ENCODE measurements around the gene RABGAP1L.

RABGAP1L gene

DNA sequence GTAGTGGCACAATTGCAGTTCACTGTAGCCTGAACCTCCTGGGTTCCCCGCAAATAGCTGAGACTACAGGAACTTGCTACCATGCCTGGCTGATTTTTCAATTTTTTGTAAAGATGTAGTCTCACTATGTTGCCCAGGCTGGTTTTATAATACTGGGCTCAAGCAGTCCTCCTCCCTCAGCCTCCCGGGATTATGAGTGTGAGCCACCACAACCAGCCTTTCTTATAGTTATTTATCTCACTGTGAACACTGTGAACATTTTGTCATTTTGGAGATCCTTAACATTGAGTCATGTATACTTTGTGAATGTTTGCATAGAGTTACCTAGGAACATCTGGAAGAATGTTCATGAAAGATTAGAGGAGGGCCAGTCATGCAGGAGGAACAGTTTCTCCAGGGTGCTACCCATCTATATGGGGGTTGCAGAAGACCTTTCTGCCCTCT, 713.3 kb downstream of the RABGAP1L start:
- peaks cover 34% of the 10 kb centered on the region for H3K4me1 ChIP-seq (ENCODE audit: control insufficient read depth, insufficient read depth, low read length)
- no peak overlapping the region for H3K4me3 ChIP-seq (ENCODE audit: low read depth, low read length)
- H3K9ac ChIP-seq (ENCODE audit: low read length) = no peak overlapping the region
- H3K27me3 ChIP-seq (ENCODE audit: control insufficient read depth, insufficient read depth, low read length) = no peaks in the 10 kb centered on the region
- H3K27ac ChIP-seq (ENCODE audit: low read depth, low read length) = peak overlapping the region; percentile 54
- peaks cover 5% of the 10 kb centered on the region; the same call in 1 of the 2 replicates for H3K9me3 ChIP-seq (ENCODE audit: control insufficient read depth, insufficient read depth, low read depth, low read length)
- H3K36me3 ChIP-seq (ENCODE audit: control insufficient read depth, insufficient read depth, low read length) = peaks cover 5% of the 10 kb centered on the region

DNA sequence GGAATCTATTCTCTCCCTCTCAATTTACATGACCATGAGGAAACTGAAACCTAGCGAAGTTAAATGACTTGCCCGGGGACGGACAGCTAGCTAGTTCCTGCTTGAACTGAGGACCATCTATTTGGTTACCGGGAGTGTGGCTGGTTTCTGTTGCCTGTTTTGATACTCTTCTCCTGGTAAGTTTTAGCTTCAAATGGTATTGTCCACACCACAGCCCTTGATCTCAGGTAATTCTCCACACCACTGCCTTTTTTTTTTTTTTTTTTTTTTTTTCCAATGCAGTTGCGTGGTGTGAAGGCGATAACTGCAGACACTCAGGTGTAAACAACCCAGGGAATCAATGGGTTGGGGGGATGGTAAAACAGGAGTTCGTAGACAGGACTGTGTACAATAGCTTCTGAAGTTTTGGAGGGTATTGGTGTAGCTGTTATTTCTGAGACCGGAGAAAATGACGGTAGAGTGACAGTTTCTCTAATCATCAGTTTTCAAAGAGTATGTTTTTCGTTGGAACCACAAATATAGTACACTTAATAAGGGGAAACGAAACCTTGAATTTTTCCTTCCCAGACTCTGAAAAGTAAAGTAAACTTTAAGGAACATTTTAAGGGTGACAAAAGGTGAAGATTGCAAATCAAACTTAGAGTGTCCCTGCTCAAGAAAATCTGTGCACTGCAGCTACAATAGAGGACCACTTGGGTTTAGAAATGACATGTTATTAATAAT, 715.2 kb downstream of the RABGAP1L start:
- H3K4me3 ChIP-seq (ENCODE audit: low read depth, low read length) = peak overlapping the region; percentile 62
- no peaks in the 10 kb centered on the region for H3K27me3 ChIP-seq (ENCODE audit: control insufficient read depth, insufficient read depth, low read length)
- peak overlapping the region; percentile 84 for H3K27ac ChIP-seq (ENCODE audit: low read depth, low read length)
- peak overlapping the region; percentile 29 for H3K9ac ChIP-seq (ENCODE audit: low read length)
- H3K9me3 ChIP-seq (ENCODE audit: control insufficient read depth, insufficient read depth, low read depth, low read length) = no peaks in the 10 kb centered on the region; the same call in 1 of the 2 replicates
- peaks cover 11% of the 10 kb centered on the region for H3K36me3 ChIP-seq (ENCODE audit: control insufficient read depth, insufficient read depth, low read length)
- peaks cover 36% of the 10 kb centered on the region for H3K4me1 ChIP-seq (ENCODE audit: control insufficient read depth, insufficient read depth, low read length)

DNA sequence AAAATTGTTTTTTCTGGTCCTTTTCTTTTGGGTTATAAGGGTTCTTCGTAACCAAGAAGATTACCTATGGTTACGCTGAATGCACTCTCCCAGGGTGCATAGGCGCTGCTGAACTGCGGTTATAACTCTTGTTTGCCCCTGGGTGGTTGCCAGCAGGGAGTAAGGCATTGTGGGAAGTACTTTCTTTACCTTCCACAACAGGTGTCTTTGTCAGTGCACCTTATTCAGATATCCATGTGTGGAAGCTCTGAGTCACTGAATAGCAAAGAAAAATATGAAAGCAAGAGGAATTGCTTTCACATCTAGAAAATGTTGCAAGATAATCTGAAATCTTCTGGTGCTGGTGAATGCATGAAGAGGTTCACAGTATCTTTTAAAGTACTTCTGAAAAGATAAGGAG, 716.0 kb downstream of the RABGAP1L start:
- Histone ChIP-seq H3K27me3 (ENCODE audit: control insufficient read depth, insufficient read depth, low read length) (no peaks in the 10 kb centered on the region), H3K4me3 (ENCODE audit: low read depth, low read length) (peak overlapping the region; percentile 62), H3K9ac (ENCODE audit: low read length) (peak overlapping the region; percentile 48), H3K27ac (ENCODE audit: low read depth, low read length) (peak overlapping the region; percentile 84), H3K9me3 (ENCODE audit: control insufficient read depth, insufficient read depth, low read depth, low read length) (no peaks in the 10 kb centered on the region), H3K36me3 (ENCODE audit: control insufficient read depth, insufficient read depth, low read length) (peaks cover 17% of the 10 kb centered on the region), H3K4me1 (ENCODE audit: control insufficient read depth, insufficient read depth, low read length) (peaks cover 36% of the 10 kb centered on the region)

DNA sequence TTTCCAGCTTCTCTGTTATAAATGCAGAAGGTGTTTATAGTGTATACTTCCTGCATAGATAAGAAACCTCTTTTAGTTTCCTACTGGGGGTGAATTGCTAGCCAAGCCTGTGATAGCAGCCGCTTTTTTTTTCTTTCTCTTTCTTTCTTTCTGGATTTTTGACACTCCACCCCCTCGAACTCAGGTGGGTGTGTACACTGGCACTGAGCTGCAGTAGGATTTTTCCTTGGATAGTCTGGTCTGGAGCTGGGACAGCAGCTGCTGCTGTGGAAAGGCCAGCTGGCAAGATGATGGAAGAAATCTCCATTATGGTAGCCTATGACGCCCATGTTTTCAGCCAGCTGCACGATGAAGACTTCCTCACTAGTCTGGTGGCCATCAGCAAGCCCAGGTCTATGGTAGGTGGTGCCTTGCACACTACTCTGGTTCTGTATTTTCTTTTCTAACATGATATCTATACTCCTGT, 717.9 kb downstream of the RABGAP1L start:
- H3K9me3 ChIP-seq (ENCODE audit: control insufficient read depth, insufficient read depth, low read depth, low read length) = no peaks in the 10 kb centered on the region
- H3K27ac ChIP-seq (ENCODE audit: low read depth, low read length) = peak overlapping the region; percentile 25; the same call in 1 of the 2 replicates
- peaks cover 26% of the 10 kb centered on the region for H3K36me3 ChIP-seq (ENCODE audit: control insufficient read depth, insufficient read depth, low read length)
- peak overlapping the region; percentile 62 for H3K4me3 ChIP-seq (ENCODE audit: low read depth, low read length)
- H3K4me1 ChIP-seq (ENCODE audit: control insufficient read depth, insufficient read depth, low read length) = peaks cover 23% of the 10 kb centered on the region
- no peak overlapping the region for H3K9ac ChIP-seq (ENCODE audit: low read length)
- H3K27me3 ChIP-seq (ENCODE audit: control insufficient read depth, insufficient read depth, low read length) = no peaks in the 10 kb centered on the region

DNA sequence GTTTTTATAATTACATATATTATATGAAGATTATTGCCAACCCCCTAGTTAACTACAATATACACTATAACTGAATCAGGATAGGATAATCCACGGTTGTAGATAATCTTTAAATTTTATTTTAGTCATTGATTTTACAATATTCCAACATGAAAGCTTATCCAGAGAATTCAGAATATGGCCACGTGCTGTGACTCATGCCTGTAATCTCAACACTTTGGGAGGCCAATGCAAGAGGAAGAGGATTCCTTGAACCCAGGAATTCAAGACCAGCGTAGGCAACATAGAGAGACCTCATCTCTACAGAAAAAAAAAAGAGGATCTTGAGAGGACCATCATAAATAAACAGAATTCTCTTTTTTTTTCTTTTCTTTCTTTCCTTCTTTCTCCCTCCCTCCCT, 720.9 kb downstream of the RABGAP1L start:
- Histone ChIP-seq H3K4me1 (ENCODE audit: control insufficient read depth, insufficient read depth, low read length) (peaks cover 10% of the 10 kb centered on the region), H3K36me3 (ENCODE audit: control insufficient read depth, insufficient read depth, low read length) (peaks cover 50% of the 10 kb centered on the region), H3K27me3 (ENCODE audit: control insufficient read depth, insufficient read depth, low read length) (no peaks in the 10 kb centered on the region), H3K27ac (ENCODE audit: low read depth, low read length) (no peak overlapping the region), H3K4me3 (ENCODE audit: low read depth, low read length) (no peak overlapping the region), H3K9me3 (ENCODE audit: control insufficient read depth, insufficient read depth, low read depth, low read length) (no peaks in the 10 kb centered on the region), H3K9ac (ENCODE audit: low read length) (no peak overlapping the region)

DNA sequence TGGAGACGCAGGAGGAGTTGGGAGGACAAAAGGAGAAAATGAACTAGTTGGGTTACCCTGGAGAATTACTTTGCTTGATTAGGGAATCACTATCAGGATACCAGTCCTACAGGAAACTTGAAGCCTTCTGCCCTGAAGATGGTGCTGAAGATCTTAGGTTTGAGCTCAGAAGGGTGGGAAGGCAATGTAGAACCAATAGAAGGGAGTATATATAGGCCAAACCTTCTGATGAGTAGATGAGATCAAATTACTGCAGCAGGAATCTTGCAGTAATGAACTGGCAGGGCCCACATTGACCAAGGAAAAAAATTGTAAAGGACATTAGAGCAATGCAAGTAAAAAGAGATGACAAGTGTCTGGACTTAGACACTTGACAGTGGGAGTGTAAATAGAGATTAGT, 724.1 kb downstream of the RABGAP1L start:
- H3K9me3 ChIP-seq (ENCODE audit: control insufficient read depth, insufficient read depth, low read depth, low read length) = no peaks in the 10 kb centered on the region
- H3K4me3 ChIP-seq (ENCODE audit: low read depth, low read length) = no peak overlapping the region
- no peaks in the 10 kb centered on the region for H3K4me1 ChIP-seq (ENCODE audit: control insufficient read depth, insufficient read depth, low read length)
- H3K36me3 ChIP-seq (ENCODE audit: control insufficient read depth, insufficient read depth, low read length) = peaks cover 65% of the 10 kb centered on the region
- no peaks in the 10 kb centered on the region for H3K27me3 ChIP-seq (ENCODE audit: control insufficient read depth, insufficient read depth, low read length)
- no peak overlapping the region for H3K27ac ChIP-seq (ENCODE audit: low read depth, low read length)
- no peak overlapping the region for H3K9ac ChIP-seq (ENCODE audit: low read length)

DNA sequence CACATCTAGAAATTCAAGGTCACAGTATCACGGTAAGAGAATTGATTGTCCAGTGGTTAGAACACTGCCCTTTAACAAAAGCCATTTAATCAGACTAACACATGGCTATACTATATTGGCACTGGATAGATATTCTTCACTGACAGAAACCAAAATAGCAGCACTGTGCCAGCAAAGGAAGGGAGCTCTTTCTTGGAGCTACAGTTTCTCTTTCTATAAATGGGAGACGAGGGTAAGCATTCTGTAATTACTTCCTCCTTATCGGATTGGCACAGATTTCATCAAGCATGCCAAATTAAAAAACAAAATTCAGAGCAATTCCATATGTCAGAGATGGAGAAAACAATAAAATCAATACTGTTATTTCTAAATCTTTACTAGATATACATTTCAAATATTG, 724.7 kb downstream of the RABGAP1L start:
- H3K9me3 ChIP-seq (ENCODE audit: control insufficient read depth, insufficient read depth, low read depth, low read length) = no peaks in the 10 kb centered on the region
- H3K9ac ChIP-seq (ENCODE audit: low read length) = no peak overlapping the region
- H3K4me1 ChIP-seq (ENCODE audit: control insufficient read depth, insufficient read depth, low read length) = no peaks in the 10 kb centered on the region
- no peak overlapping the region for H3K27ac ChIP-seq (ENCODE audit: low read depth, low read length)
- H3K36me3 ChIP-seq (ENCODE audit: control insufficient read depth, insufficient read depth, low read length) = peaks cover 68% of the 10 kb centered on the region
- H3K27me3 ChIP-seq (ENCODE audit: control insufficient read depth, insufficient read depth, low read length) = no peaks in the 10 kb centered on the region
- H3K4me3 ChIP-seq (ENCODE audit: low read depth, low read length) = no peak overlapping the region

DNA sequence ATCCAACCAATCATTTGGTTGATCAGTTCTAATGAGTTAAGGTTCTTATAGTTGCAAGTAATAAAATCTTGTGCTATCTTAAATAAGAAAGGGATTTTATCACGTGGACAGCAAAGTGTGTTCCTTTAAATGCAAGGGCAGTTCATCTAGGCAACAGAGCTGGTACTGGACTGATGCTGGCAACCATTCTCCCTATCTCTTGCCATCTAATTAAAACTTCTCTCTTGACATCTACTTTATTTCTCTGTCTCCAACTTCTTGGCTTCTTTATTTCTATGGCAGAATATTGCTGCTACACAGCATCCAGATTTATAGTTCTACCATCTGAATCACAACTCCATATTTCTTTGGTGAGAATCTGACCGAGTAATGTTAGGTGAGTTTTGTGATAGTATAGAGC, 725.2 kb downstream of the RABGAP1L start:
- Histone ChIP-seq H3K4me1 (ENCODE audit: control insufficient read depth, insufficient read depth, low read length) (no peaks in the 10 kb centered on the region), H3K27ac (ENCODE audit: low read depth, low read length) (no peak overlapping the region), H3K27me3 (ENCODE audit: control insufficient read depth, insufficient read depth, low read length) (no peaks in the 10 kb centered on the region), H3K9ac (ENCODE audit: low read length) (no peak overlapping the region), H3K4me3 (ENCODE audit: low read depth, low read length) (no peak overlapping the region), H3K36me3 (ENCODE audit: control insufficient read depth, insufficient read depth, low read length) (peaks cover 69% of the 10 kb centered on the region), H3K9me3 (ENCODE audit: control insufficient read depth, insufficient read depth, low read depth, low read length) (no peaks in the 10 kb centered on the region)

DNA sequence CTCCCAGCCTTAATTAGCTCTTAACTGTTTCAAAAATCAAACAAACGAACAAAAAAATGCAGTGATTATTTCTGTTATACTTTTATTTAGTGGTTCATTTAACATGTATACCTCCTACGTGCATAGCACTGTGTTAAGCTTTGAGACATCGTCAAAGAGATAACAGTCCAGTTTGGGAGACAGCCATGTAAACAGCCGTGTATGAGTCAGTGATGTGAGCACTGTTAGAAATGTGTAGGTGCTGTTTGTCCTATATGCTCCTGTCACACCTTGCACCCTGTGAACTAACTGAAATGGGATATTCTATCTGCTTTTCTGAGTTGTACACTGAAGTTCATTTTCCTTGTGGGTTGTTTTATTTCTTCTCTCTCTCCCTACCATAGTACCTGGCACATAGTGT, 730.7 kb downstream of the RABGAP1L start:
- H3K27me3 ChIP-seq (ENCODE audit: control insufficient read depth, insufficient read depth, low read length) = no peaks in the 10 kb centered on the region
- no peaks in the 10 kb centered on the region for H3K9me3 ChIP-seq (ENCODE audit: control insufficient read depth, insufficient read depth, low read depth, low read length)
- peaks cover 74% of the 10 kb centered on the region for H3K36me3 ChIP-seq (ENCODE audit: control insufficient read depth, insufficient read depth, low read length)
- H3K4me3 ChIP-seq (ENCODE audit: low read depth, low read length) = no peak overlapping the region
- no peak overlapping the region for H3K27ac ChIP-seq (ENCODE audit: low read depth, low read length)
- H3K4me1 ChIP-seq (ENCODE audit: control insufficient read depth, insufficient read depth, low read length) = no peaks in the 10 kb centered on the region
- no peak overlapping the region for H3K9ac ChIP-seq (ENCODE audit: low read length)

DNA sequence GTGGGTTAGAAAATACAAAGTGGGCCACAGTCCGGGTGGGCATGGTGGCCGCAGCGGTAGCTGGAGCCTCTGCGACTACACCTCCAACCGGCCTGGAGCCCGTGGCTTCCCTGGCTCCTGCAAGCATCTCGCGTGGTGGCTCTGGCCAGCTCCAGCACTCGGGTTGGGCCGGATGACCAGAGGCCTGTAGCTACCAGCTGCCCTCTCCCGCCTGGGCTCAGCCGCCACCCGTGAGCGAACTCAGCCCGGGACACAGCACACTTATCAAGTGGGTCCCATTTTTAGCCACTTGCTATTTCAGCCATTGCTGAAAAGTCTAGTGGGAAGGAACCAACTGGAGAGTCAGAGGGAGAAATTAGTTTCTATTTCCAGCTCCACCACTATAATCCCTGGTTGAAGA, 732.7 kb downstream of the RABGAP1L start:
- no peak overlapping the region for H3K4me3 ChIP-seq (ENCODE audit: low read depth, low read length)

DNA sequence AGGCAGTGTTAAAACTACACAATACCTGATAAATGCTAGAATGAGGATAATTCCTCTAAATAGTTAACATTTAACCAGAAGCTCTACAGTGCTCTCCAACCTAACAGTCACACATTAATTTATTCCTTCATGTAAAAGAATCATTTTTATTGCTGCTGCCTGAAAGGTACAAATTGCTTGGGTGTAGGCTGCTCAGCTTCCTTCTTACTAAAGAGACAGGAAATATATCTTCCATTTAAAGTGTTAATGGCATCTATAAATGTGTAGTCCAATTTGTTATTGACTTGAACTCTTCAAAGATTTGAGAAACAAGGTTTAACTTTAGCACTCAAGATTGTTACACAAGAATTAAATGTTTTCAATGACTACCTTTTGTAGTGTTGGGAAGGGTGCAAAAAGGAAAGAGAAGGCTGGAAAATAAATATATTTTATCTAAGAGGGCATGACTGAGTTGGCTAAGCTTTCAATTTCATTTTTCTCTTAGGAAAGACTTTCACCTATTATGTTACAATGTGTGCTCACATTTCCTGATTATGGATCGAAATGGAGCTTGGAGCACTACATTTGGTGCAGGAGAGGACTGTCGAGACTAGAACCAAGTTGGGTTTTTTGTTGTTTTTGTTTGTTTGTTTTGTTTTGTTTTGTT, 734.9 kb downstream of the RABGAP1L start:
- Histone ChIP-seq H3K9ac (ENCODE audit: low read length) (no peak overlapping the region), H3K4me3 (ENCODE audit: low read depth, low read length) (no peak overlapping the region), H3K9me3 (ENCODE audit: control insufficient read depth, insufficient read depth, low read depth, low read length) (no peaks in the 10 kb centered on the region), H3K27ac (ENCODE audit: low read depth, low read length) (no peak overlapping the region), H3K4me1 (ENCODE audit: control insufficient read depth, insufficient read depth, low read length) (no peaks in the 10 kb centered on the region), H3K36me3 (ENCODE audit: control insufficient read depth, insufficient read depth, low read length) (peaks cover 65% of the 10 kb centered on the region), H3K27me3 (ENCODE audit: control insufficient read depth, insufficient read depth, low read length) (no peaks in the 10 kb centered on the region)

More for the DNA sequence above, 732.7 kb downstream of the RABGAP1L start:
- Histone ChIP-seq H3K27me3 (ENCODE audit: control insufficient read depth, insufficient read depth, low read length) (no peaks in the 10 kb centered on the region), H3K9ac (ENCODE audit: low read length) (no peak overlapping the region), H3K27ac (ENCODE audit: low read depth, low read length) (no peak overlapping the region), H3K36me3 (ENCODE audit: control insufficient read depth, insufficient read depth, low read length) (peaks cover 59% of the 10 kb centered on the region), H3K9me3 (ENCODE audit: control insufficient read depth, insufficient read depth, low read depth, low read length) (no peaks in the 10 kb centered on the region), H3K4me1 (ENCODE audit: control insufficient read depth, insufficient read depth, low read length) (no peaks in the 10 kb centered on the region)
